Lung microvascular endothelial cell (primary cell): ENCODE measurements around the gene GABPB2. TPM values are rescaled to one million over a fixed set of nuclear protein-coding genes. Genes with fewer than 3 reads are reported as not detected.
A peak's percentile ranks its signal among the peaks of the same experiment; 100 is the strongest.

ENCODE experiments used
- DNase-seq, 2 donors: peaks; one replicate each; pipeline versions ENCODE4 v3.0.0 to v3.0.0-alpha.2; 2010; ENCODE audit warnings: low read depth in 2 of 2
- total RNA-seq: library from RNA; depleted of rRNA; stranded (reverse); fragments of >200 nt; gene quantifications from 2 replicates; pipeline ENCODE4 v1.2.1, GENCODE V29; 2014

GABPB2 gene
- total RNA-seq, 1 donor from 2014 or later: 5.4 TPM

DNA sequence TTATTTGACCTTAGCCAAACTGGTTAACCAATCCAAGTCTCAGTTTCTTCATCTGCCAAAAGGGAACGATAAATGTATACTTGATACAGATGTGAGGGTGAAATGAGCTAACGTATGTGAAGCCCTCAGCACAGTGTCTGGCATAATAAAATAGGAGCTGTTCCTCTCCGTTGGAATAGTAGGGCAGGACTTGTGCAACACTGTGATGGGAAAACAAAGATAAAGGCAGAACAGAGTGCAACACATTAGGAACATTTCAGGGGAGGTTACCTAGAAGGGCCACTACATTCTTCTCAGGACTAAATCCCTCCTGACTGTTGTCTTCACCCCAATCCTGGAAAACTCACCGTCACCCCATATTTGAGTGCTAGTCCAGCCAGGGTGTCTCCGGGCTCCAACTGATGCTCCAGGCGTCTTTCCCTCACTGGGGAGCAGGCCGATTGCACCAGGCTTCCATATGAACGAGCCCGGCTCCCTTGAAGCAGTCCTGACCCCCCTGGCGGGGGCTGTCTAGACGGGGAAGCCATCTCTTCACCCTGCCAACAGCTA, 94.2 kb downstream of the GABPB2 start:
- DNase-seq: peak in 1 of 2 donors; percentile 16

DNA sequence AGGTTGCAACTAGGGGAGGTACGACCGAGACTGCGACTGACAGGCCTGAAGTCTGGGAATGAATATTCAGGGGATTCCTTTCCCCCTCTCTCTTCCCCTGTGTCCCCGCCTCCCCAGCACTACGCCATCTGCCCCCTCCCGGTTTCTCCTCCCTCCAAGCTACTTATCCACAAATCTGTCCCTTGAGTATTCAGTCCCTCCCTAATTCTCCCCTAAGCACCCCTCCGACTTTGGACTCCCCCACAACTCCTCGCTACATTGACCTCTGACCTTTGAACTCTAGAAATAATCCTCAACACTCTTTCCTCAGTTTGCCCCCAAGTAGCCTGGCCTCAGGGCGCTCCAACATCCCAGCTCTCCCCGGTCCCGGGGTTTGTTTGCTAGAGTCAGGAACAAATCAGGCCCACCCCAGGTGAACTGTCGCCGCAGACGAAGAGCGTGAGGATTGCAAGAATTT, 94.7 kb downstream of the GABPB2 start:
- DNase-seq: peak; percentile 33 to 46

DNA sequence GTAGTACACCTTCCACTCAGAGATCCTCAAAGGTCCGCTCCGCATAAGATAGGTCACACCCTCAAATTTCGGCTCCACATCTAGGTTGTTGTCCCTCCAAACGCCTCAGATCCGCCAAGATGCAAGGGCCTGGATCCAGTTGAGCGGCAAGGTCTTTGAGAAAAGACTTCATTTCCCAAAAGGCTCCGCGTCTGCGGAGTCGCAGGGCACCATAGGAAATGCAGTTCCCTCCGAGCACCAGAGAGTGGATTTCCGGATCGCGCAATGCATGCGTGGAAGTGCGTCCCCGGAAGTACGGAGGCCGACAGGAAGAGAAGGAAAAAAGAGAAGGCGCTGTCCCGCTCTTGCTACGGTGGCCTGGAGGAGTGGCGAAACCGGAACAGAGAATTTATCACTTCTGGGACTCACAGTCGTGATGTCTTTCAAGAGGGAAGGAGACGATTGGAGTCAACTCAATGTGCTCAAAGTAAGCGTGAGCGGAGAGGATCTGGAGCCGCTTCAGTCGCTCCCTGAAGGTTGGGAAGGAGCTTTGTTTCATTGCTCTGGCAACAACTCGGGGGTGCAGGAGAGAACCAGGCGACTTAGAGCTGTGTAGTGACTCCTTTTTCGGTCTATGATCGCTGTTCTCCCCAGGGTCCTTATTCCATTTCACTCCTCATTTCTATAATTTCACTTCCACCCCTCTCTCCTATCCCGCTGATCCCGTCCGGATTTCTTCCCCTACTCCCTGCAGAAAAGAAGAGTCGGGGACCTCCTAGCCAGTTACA, 95.4 kb downstream of the GABPB2 start, which contains the start of the genes LYSMD1 and SCNM1:
Gene LYSMD1 (minus strand): TSS at position 165 of the 767 bp plus-strand sequence. CDS start 644 bp downstream, outside the sequence.
Gene SCNM1 (plus strand): TSS at position 407 of the 767 bp plus-strand sequence. CDS start 9 bp downstream, at position 416.
- peak; percentile 97 to 99 for DNase-seq

GRCh38 chr1:151166505-151166956, 96.0 kb downstream of the GABPB2 start:
- peak; percentile 20 to 64 for DNase-seq

- no peak for DNase-seq
Observed at GRCh38 chr1:151167116-151167515, 96.6 kb downstream of the GABPB2 start.

- no peak for DNase-seq
Observed at GRCh38 chr1:151171190-151171589, 100.6 kb downstream of the GABPB2 start.

Other genes starting within 250 kb of the GABPB2 start
- 12.9 and 19.0 TPM in 2 replicates for gene ARNT, start 194.2 kb upstream of the GABPB2 start, total RNA-seq
- not detected in 2 replicates for gene CTXND2, start 183.6 kb upstream of the GABPB2 start, total RNA-seq
- gene SETDB1, start 144.4 kb upstream of the GABPB2 start, total RNA-seq: 21.1 and 28.6 TPM in 2 replicates
- 66.7 and 97.4 TPM in 2 replicates for gene CERS2, start 95.9 kb upstream of the GABPB2 start, total RNA-seq
- gene ANXA9, start 88.5 kb upstream of the GABPB2 start, total RNA-seq: not detected in 2 replicates
- 7.6 and 9.9 TPM in 2 replicates for gene MINDY1, start 63.9 kb upstream of the GABPB2 start, total RNA-seq
- gene PRUNE1, start 62.3 kb upstream of the GABPB2 start, total RNA-seq: 3.5 and 5.6 TPM in 2 replicates
- gene BNIPL, start 34.2 kb upstream of the GABPB2 start, total RNA-seq: under 0.01 and 0.20 TPM in 2 replicates
- gene C1orf56, start 23.0 kb upstream of the GABPB2 start, total RNA-seq: 0.79 and 0.87 TPM in 2 replicates
- 40.5 and 54.8 TPM in 2 replicates for gene CDC42SE1, start 11.1 kb upstream of the GABPB2 start, total RNA-seq
- 1.4 and 2.8 TPM in 2 replicates for gene MLLT11, start 10.4 kb upstream of the GABPB2 start, total RNA-seq
- gene SEMA6C, start 75.9 kb downstream of the GABPB2 start, total RNA-seq: 4.8 and 12.7 TPM in 2 replicates
- 0.20 TPM in 1 of 2 replicates, not detected in the other for gene TNFAIP8L2, start 85.9 kb downstream of the GABPB2 start, total RNA-seq
- gene LYSMD1, start 95.1 kb downstream of the GABPB2 start, total RNA-seq: 2.0 and 5.0 TPM in 2 replicates
- 16.3 and 26.8 TPM in 2 replicates for gene SCNM1, start 95.4 kb downstream of the GABPB2 start, total RNA-seq
- gene TMOD4, start 105.2 kb downstream of the GABPB2 start, total RNA-seq: not detected in 2 replicates
- 33.6 and 40.5 TPM in 2 replicates for gene VPS72, start 119.4 kb downstream of the GABPB2 start, total RNA-seq
- gene PIP5K1A, start 127.8 kb downstream of the GABPB2 start, total RNA-seq: 30.1 and 39.1 TPM in 2 replicates
- gene PSMD4, start 184.0 kb downstream of the GABPB2 start, total RNA-seq: 182 and 185 TPM in 2 replicates
- gene ZNF687, start 211.5 kb downstream of the GABPB2 start, total RNA-seq: 5.7 and 7.1 TPM in 2 replicates